Cerebellar nuclear complex (tissue), 1 donor: ENCODE results near the gene ZNF605.
"Not testable (repeated sequence)": the region's sequence is repeated elsewhere in the genome, so short reads cannot be mapped to it uniquely, and the experiment has no call there.

Experiments used
- DNase-seq, 2 experiments: peaks; one replicate each; lab custom pipeline; 2025; lab: John Stamatoyannopoulos, UW

ZNF605 gene

GRCh38 chr12:132956011-132956788, at the start of gene ZNF605:
Gene ZNF605 (minus strand): TSS chr12:132956306. CDS start chr12:132945635, 10,671 bp downstream.
- peak; percentile 56 to 75 for DNase-seq

GRCh38 chr12:132998741-132999140, 42.6 kb upstream of the ZNF605 start:
- no peak for DNase-seq

- DNase-seq = no peak
These were observed 30.7 kb upstream of the ZNF605 start for GRCh38 chr12:132986885-132987225.

GRCh38 chr12:132986001-132986884, 30.1 kb upstream of the ZNF605 start, which contains the start of gene ZNF26:
Gene ZNF26 (plus strand): TSS chr12:132986367. CDS start chr12:132986841, 474 bp downstream.
- peak; percentile 46 to 85 for DNase-seq

GRCh38 chr12:132976870-132977269, 20.8 kb upstream of the ZNF605 start:
- DNase-seq = not testable (repeated sequence)

- DNase-seq = no peak
These were observed 16.3 kb upstream of the ZNF605 start for GRCh38 chr12:132972374-132972773.

GRCh38 chr12:132967736-132968135, 11.6 kb upstream of the ZNF605 start:
- no peak for DNase-seq

GRCh38 chr12:132966676-132967415, 10.7 kb upstream of the ZNF605 start:
- DNase-seq = no peak

GRCh38 chr12:132965796-132966195, 9.7 kb upstream of the ZNF605 start:
- no peak for DNase-seq

GRCh38 chr12:132963947-132964346, 7.8 kb upstream of the ZNF605 start:
- DNase-seq = not testable (repeated sequence)

- not testable (repeated sequence) for DNase-seq
These were observed 5.7 kb upstream of the ZNF605 start for GRCh38 chr12:132961790-132962189.

- DNase-seq = no peak
These were observed 754 bp downstream of the ZNF605 start for GRCh38 chr12:132955094-132956010.

- no peak for DNase-seq
These were observed 1.5 kb downstream of the ZNF605 start for GRCh38 chr12:132954471-132955048.

GRCh38 chr12:132953771-132954170, 2.3 kb downstream of the ZNF605 start:
- no peak for DNase-seq

- no peak for DNase-seq
These were observed 3.0 kb downstream of the ZNF605 start for GRCh38 chr12:132953163-132953425.

GRCh38 chr12:132952371-132953162, 3.5 kb downstream of the ZNF605 start:
- no peak for DNase-seq

- no peak for DNase-seq
These were observed 4.5 kb downstream of the ZNF605 start for GRCh38 chr12:132951649-132952048.

GRCh38 chr12:132950844-132951535, 5.1 kb downstream of the ZNF605 start:
- DNase-seq = no peak
